Keratinocyte (primary cell): Measurements from ENCODE around the gene POLDIP3. TPM values are rescaled to one million over a fixed set of nuclear protein-coding genes. Genes with fewer than 3 reads are reported as not detected.

ENCODE experiments used
- DNase-seq: peaks from one replicate; pipeline ENCODE4 v3.0.0-alpha.2; 2011; ENCODE audit warnings: low read depth, missing footprints, low spot score
- FAIRE-seq: peaks from 2 replicates; lab custom pipeline; 2011; peaks lifted over from hg19 to GRCh38; lab: Jason Lieb, UNC
- H2AFZ ChIP-seq: 2 replicates; pipeline ENCODE4 v1.6.0; 2012; ENCODE audit warnings: low read length, control low read depth, inconsistent platforms; ENCODE audit not compliant: control insufficient read depth
- H3K27ac ChIP-seq: 2 replicates; pipeline ENCODE4 v1.5.1; 2011; ENCODE audit warnings: low read length; ENCODE audit not compliant: control insufficient read depth, insufficient read depth
- H3K27me3 ChIP-seq: 3 replicates; pipeline ENCODE4 v1.6.0; 2011; ENCODE audit warnings: low read length; ENCODE audit not compliant: control insufficient read depth, insufficient read depth; ENCODE audit errors: extremely low read depth
- H3K36me3 ChIP-seq, 2 experiments: 2 replicates in 1 of 2; 3 replicates in 1 of 2; pipeline ENCODE4 v1.5.1; 2011; ENCODE audit warnings: low read length in 2 of 2, mild to moderate bottlenecking in 1 of 2; ENCODE audit not compliant: control insufficient read depth in 2 of 2, insufficient read depth in 2 of 2; ENCODE audit errors: extremely low read depth in 1 of 2
- H3K4me1 ChIP-seq: 3 replicates; pipeline ENCODE4 v1.5.1; 2011; ENCODE audit warnings: low read length; ENCODE audit not compliant: control insufficient read depth, insufficient read depth; ENCODE audit errors: extremely low read depth
- H3K4me2 ChIP-seq: 3 replicates; pipeline ENCODE4 v1.6.0; 2011; ENCODE audit warnings: low read depth, low read length; ENCODE audit not compliant: control insufficient read depth, insufficient read depth; ENCODE audit errors: extremely low read depth
- H3K4me3 ChIP-seq, 3 experiments: fragments of 200-600 bp in 1 of 3; sonication (generic) in 1 of 3; 2 replicates in 2 of 3; 3 replicates in 1 of 3; pipeline ENCODE4 v1.5.1; 2011 to 2016; ENCODE audit warnings: low read length in 3 of 3, mild to moderate bottlenecking in 3 of 3, control low read depth in 2 of 3, inconsistent platforms in 1 of 3, low read depth in 1 of 3, mixed read lengths in 1 of 3, mixed run types in 1 of 3, moderate library complexity in 1 of 3; ENCODE audit not compliant: control insufficient read depth in 2 of 3, insufficient read depth in 2 of 3; ENCODE audit errors: extremely low read depth in 1 of 3
- H3K79me2 ChIP-seq: 2 replicates; pipeline ENCODE4 v1.6.0; 2012; ENCODE audit warnings: low read length; ENCODE audit not compliant: control insufficient read depth, insufficient read depth
- H3K9ac ChIP-seq: 3 replicates; pipeline ENCODE4 v1.6.0; 2011; ENCODE audit warnings: low read length; ENCODE audit not compliant: control insufficient read depth, insufficient read depth; ENCODE audit errors: extremely low read depth
- H3K9me1 ChIP-seq: 3 replicates; pipeline ENCODE4 v1.6.0; 2011; ENCODE audit warnings: low read length; ENCODE audit not compliant: control insufficient read depth, insufficient read depth; ENCODE audit errors: extremely low read depth
- H3K9me3 ChIP-seq: 2 replicates; pipeline ENCODE4 v1.5.1; 2012; ENCODE audit warnings: low read depth, low read length; ENCODE audit not compliant: control insufficient read depth
- H4K20me1 ChIP-seq: 3 replicates; pipeline ENCODE4 v1.6.0; 2011; ENCODE audit warnings: low read length; ENCODE audit not compliant: control insufficient read depth, insufficient read depth; ENCODE audit errors: extremely low read depth
- CTCF ChIP-seq, 3 experiments: IDR thresholded peaks in 1 of 3; conservative IDR thresholded peaks in 1 of 3; optimal IDR thresholded peaks in 1 of 3; 2 replicates in 2 of 3; 3 replicates in 1 of 3; pipeline versions ENCODE3 to v1.5.1; 2011; ENCODE audit warnings: low read length in 3 of 3, mild to moderate bottlenecking in 3 of 3, moderate library complexity in 2 of 3, control low read depth in 1 of 3, inconsistent platforms in 1 of 3; ENCODE audit not compliant: insufficient read depth in 2 of 3; ENCODE audit errors: extremely low read depth in 1 of 3
- EZH2 ChIP-seq: IDR thresholded peaks from one replicate; pipeline ENCODE4 v1.6.1; 2012; ENCODE audit warnings: inconsistent platforms, mild to moderate bottlenecking, low read length, moderate library complexity
- dilution Hi-C: fragments of 300-500 bp; cut with MboI; formaldehyde crosslinking; loops from one replicate; pipeline ENCODE4 v1.7.0; 2020; ENCODE audit warnings: low sequenced_read_pairs; ENCODE audit not compliant: extremely low pct_ligation_motif_present
- polyA plus RNA-seq, 5 experiments: library from polyadenylated mRNA; depleted of rRNA in 3 of 5; stranded (reverse) in 3 of 5; stranded (forward) in 1 of 5; unstranded in 1 of 5; fragments of >200 nt; gene quantifications; 1 replicate in 1 of 5; 2 replicates in 3 of 5; 3 replicates in 1 of 5; pipeline versions ENCODE4 v1.2.1 to v1.2.3, GENCODE V29; 2011 to 2012; ENCODE audit warnings: missing spikeins in 2 of 5, low read depth in 1 of 5, low replicate concordance in 1 of 5

POLDIP3 gene
- polyA plus RNA-seq, 1 donor (not counting 4 experiments of a cell fraction or from before 2014, with no cell fraction given): 41.9 TPM

GRCh38 chr22:42635531-42635930, 20.8 kb upstream of the POLDIP3 start:
- H3K27me3 ChIP-seq: no peaks in the 10 kb centered on the region
- dilution Hi-C loops: no loop called here
- H3K4me1 ChIP-seq: peaks cover 33% of the 10 kb centered on the region
- DNase-seq: peak; percentile 84
- H3K9me1 ChIP-seq: no peaks in the 10 kb centered on the region
- H3K27ac ChIP-seq: peak overlapping the region; percentile 73
- TF ChIP-seq EZH2 (no peak), CTCF (optimal IDR thresholded peaks at IDR 0.05 in 1 of 3, IDR thresholded peaks at IDR 0.05 in 1 of 3, conservative IDR thresholded peaks at IDR 0.05 in 1 of 3; ENCODE audit: extremely low read depth in 1 of 3, insufficient read depth in 2 of 3, low read length in 3 of 3) (no peak)
- peak overlapping the region; percentile 60 for H3K9ac ChIP-seq
- H4K20me1 ChIP-seq: no peaks in the 10 kb centered on the region
- no peak overlapping the region for H3K4me3 ChIP-seq
- H2AFZ ChIP-seq: no peak overlapping the region
- H3K9me3 ChIP-seq: no peaks in the 10 kb centered on the region
- H3K36me3 ChIP-seq: peaks cover 19 to 24% of the 10 kb centered on the region in 2 experiments
- peaks cover 45% of the 10 kb centered on the region for H3K79me2 ChIP-seq
- peak; percentile 92 for FAIRE-seq
- peak overlapping the region; percentile 52 for H3K4me2 ChIP-seq

- Histone ChIP-seq H3K27me3 (no peaks in the 10 kb centered on the region), H3K4me1 (peaks cover 33% of the 10 kb centered on the region), H3K4me2 (no peak overlapping the region), H3K27ac (no peak overlapping the region), H3K9me1 (no peaks in the 10 kb centered on the region), H3K9ac (no peak overlapping the region), H3K36me3 (peaks cover 35 to 41% of the 10 kb centered on the region in 2 experiments), H3K9me3 (no peaks in the 10 kb centered on the region), H4K20me1 (no peaks in the 10 kb centered on the region), H2AFZ (no peak overlapping the region), H3K4me3 (no peak overlapping the region), H3K79me2 (peaks cover 35% of the 10 kb centered on the region)
- dilution Hi-C loops: no loop called here
- DNase-seq (no peak), FAIRE-seq (no peak)
- no peak for TF ChIP-seq EZH2
- TF ChIP-seq CTCF (optimal IDR thresholded peaks at IDR 0.05 in 1 of 3, IDR thresholded peaks at IDR 0.05 in 1 of 3, conservative IDR thresholded peaks at IDR 0.05 in 1 of 3; ENCODE audit: extremely low read depth in 1 of 3, insufficient read depth in 2 of 3, low read length in 3 of 3): no peak
These were observed 18.3 kb upstream of the POLDIP3 start for GRCh38 chr22:42633013-42633412.
